GM12801 (cell line): ENCODE measurements around the gene SYTL2.

ENCODE experiments used
- CTCF ChIP-seq: IDR thresholded peaks from one replicate; pipeline ENCODE4 v1.5.1; 2011; ENCODE audit warnings: control low read depth; ENCODE audit not compliant: insufficient read length; ENCODE audit errors: extremely low read depth

The SYTL2 gene

GRCh38 chr11:85745626-85746025 lies 65.3 kb downstream of the SYTL2 start:
- TF ChIP-seq CTCF: no peak

- no peak for TF ChIP-seq CTCF
Measured at GRCh38 chr11:85742873-85743275, 68.1 kb downstream of the SYTL2 start.

GRCh38 chr11:85742348-85742747 lies 68.6 kb downstream of the SYTL2 start:
- TF ChIP-seq CTCF: no peak

- no peak for TF ChIP-seq CTCF
Measured at GRCh38 chr11:85740481-85741400, 70.2 kb downstream of the SYTL2 start.

- TF ChIP-seq CTCF: no peak
Measured at GRCh38 chr11:85737738-85738137, 73.2 kb downstream of the SYTL2 start.

- TF ChIP-seq CTCF: no peak
Measured at GRCh38 chr11:85735876-85736460, 75.0 kb downstream of the SYTL2 start.

GRCh38 chr11:85732965-85733364 lies 78.0 kb downstream of the SYTL2 start:
- TF ChIP-seq CTCF: no peak
